Mucosa of descending colon (tissue), 3 donors: ENCODE results near the gene ZBTB25. TPM values are rescaled to one million over a fixed set of nuclear protein-coding genes. Genes with fewer than 3 reads are reported as not detected.
A peak's percentile ranks its signal among the peaks of the same experiment; 100 is the strongest.
"Not testable (repeated sequence)": the region's sequence is repeated elsewhere in the genome, so short reads cannot be mapped to it uniquely, and the experiment has no call there.

ENCODE experiments used
- ATAC-seq: fragments of 200-7000 bp; cut with Tn5 transposase; one replicate; pipeline ENCODE4 v1.9.1; 2020; ENCODE audit warnings: mild to moderate bottlenecking, moderate library complexity
- DNase-seq, 3 donors: peaks; one replicate each; pipeline ENCODE4 v3.0.0-alpha.2; 2020
- H3K36me3 ChIP-seq: fragments of 200-600 bp; one replicate; pipeline ENCODE4 v1.8.0; 2021; ENCODE audit warnings: low read depth, mild to moderate bottlenecking
- H3K4me1 ChIP-seq: fragments of 200-600 bp; one replicate; pipeline ENCODE4 v1.8.0; 2021; ENCODE audit warnings: low read depth, mild to moderate bottlenecking
- H3K4me3 ChIP-seq: fragments of 200-600 bp; one replicate; pipeline ENCODE4 v1.8.0; 2021; ENCODE audit warnings: mild to moderate bottlenecking
- H3K9me3 ChIP-seq: fragments of 200-600 bp; one replicate; pipeline ENCODE4 v1.8.0; 2021; ENCODE audit warnings: mild to moderate bottlenecking
- intact Hi-C, 2 donors: fragments of 100-400 bp; cut with DNase I in 1 of 2; cut with micrococcal nuclease in 1 of 2; formaldehyde crosslinking; loops; one replicate each; pipeline versions ENCODE4 v1.11.0 to v1.11.1; 2022; cut with DNase I, micrococcal nuclease
- total RNA-seq, 3 donors: library from RNA; stranded (reverse); fragmentation: NEBNext Ultra II Directional in 2 of 3; extraction: Animal tissue kit (Norgen Biotek cat#: 25700) in 2 of 3; gene quantifications; one replicate each; pipeline versions ENCODE4 v1.2.1 to v1.2.4, GENCODE V29; 2021 to 2023
- TF ChIP-seq, protein P1 (sequence below): fragments of 200-600 bp; IDR thresholded peaks from one replicate; pipeline ENCODE4 v1.8.0; 2022; ENCODE audit warnings: antibody characterized with exemption, mild to moderate bottlenecking
- donor health status: DM: no; HTN: no; CAD: no; lungs with moderate emphysema.
- donor health status: DM: no; HTN: no; CAD: no.
- donor health status: DM: no; HTN: yes; CAD: no.

Gene ZBTB25
- total RNA-seq, 3 donors from 2014 or later: 6.1 to 14.4 (median 7.2) TPM

GRCh38 chr14:64520699-64521098 is 17.1 kb upstream of the ZBTB25 start:
- DNase-seq (no peak), ATAC-seq (no peak)
- Histone ChIP-seq H3K4me3 (no peak overlapping the region), H3K36me3 (no peaks in the 10 kb centered on the region), H3K4me1 (peaks cover 5% of the 10 kb centered on the region), H3K9me3 (no peaks in the 10 kb centered on the region)
- intact Hi-C loops: no loop called here
- TF ChIP-seq, protein P1, sequence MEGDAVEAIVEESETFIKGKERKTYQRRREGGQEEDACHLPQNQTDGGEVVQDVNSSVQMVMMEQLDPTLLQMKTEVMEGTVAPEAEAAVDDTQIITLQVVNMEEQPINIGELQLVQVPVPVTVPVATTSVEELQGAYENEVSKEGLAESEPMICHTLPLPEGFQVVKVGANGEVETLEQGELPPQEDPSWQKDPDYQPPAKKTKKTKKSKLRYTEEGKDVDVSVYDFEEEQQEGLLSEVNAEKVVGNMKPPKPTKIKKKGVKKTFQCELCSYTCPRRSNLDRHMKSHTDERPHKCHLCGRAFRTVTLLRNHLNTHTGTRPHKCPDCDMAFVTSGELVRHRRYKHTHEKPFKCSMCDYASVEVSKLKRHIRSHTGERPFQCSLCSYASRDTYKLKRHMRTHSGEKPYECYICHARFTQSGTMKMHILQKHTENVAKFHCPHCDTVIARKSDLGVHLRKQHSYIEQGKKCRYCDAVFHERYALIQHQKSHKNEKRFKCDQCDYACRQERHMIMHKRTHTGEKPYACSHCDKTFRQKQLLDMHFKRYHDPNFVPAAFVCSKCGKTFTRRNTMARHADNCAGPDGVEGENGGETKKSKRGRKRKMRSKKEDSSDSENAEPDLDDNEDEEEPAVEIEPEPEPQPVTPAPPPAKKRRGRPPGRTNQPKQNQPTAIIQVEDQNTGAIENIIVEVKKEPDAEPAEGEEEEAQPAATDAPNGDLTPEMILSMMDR: no peak

- Histone ChIP-seq H3K4me3 (no peak overlapping the region), H3K36me3 (no peaks in the 10 kb centered on the region), H3K4me1 (peaks cover 15% of the 10 kb centered on the region), H3K9me3 (no peaks in the 10 kb centered on the region)
- no peak for DNase-seq
- TF ChIP-seq, protein P1: no peak
- no peak for ATAC-seq
- intact Hi-C loops: no loop called here
Observed at GRCh38 chr14:64518229-64518628, 14.6 kb upstream of the ZBTB25 start.

- intact Hi-C loops, H3K9me3 ChIP-seq, H3K4me3 ChIP-seq, DNase-seq, H3K36me3 ChIP-seq, ATAC-seq: not testable (repeated sequence)
- H3K4me1 ChIP-seq: peaks cover 15% of the 10 kb centered on the region
Observed at GRCh38 chr14:64517667-64518066, 14.0 kb upstream of the ZBTB25 start.

DNA sequence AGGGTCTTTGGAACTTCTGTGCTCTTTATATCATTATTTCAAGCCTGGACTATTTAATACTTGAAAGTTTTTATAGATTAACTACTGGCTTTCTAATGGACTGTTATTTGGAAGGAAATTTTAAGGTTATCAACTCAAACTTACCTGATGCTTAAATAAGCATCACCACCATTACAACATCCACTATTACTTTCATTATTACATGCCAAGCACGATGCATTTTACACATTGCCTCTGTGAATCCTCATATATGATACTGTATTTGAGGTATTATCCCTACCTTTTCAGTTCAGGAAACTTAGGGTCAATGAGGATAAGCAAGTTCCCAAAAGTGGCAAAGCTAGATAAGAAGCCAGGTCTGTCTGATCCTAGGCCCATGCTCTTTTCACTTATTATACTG is 13.3 kb upstream of the ZBTB25 start:
- TF ChIP-seq, protein P1: no peak
- H3K4me1 ChIP-seq: peaks cover 15% of the 10 kb centered on the region
- H3K4me3 ChIP-seq: no peak overlapping the region
- DNase-seq (no peak), ATAC-seq (no peak)
- H3K36me3 ChIP-seq: no peaks in the 10 kb centered on the region
- intact Hi-C loops: no loop called here
- no peaks in the 10 kb centered on the region for H3K9me3 ChIP-seq

GRCh38 chr14:64515053-64515452 is 11.4 kb upstream of the ZBTB25 start:
- Histone ChIP-seq H3K9me3 (no peaks in the 10 kb centered on the region), H3K36me3 (no peaks in the 10 kb centered on the region), H3K4me3 (no peak overlapping the region), H3K4me1 (peaks cover 26% of the 10 kb centered on the region)
- DNase-seq (no peak), ATAC-seq (peak; percentile 64)
- TF ChIP-seq, protein P1: no peak
- intact Hi-C loops: no loop called here

DNA sequence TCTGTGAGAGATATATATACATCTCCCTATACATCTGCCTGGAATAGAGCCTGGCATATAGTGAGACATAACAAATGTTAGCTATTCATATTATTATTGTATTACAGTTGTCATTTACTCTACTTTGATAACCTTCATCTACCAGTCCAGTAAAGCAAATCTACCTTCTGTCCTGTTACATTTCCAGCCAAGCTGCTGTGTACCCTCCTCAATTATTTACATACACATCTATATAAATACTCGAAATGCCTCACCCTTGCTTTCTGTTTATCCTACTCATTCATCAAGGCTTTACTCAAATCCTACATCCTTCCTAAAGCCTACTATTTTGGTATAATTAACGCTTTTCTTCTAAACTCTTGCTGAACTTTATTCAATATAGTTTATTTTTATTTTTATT is 9.6 kb upstream of the ZBTB25 start:
- Histone ChIP-seq H3K9me3 (no peaks in the 10 kb centered on the region), H3K4me3 (no peak overlapping the region), H3K36me3 (no peaks in the 10 kb centered on the region), H3K4me1 (peaks cover 26% of the 10 kb centered on the region)
- DNase-seq: no peak
- TF ChIP-seq, protein P1: no peak
- ATAC-seq: no peak
- intact Hi-C loops: no loop called here
